NCI-H1092 treated with DMSO at 0.1 percent for 48 hours (cell line): Measurements from ENCODE around the gene ALDH1A2.
"Not testable (repeated sequence)": the region's sequence is repeated elsewhere in the genome, so short reads cannot be mapped to it uniquely, and the experiment has no call there.

ENCODE experiments used
- DNase-seq: peaks from one replicate; lab custom pipeline; 2025; lab: John Stamatoyannopoulos, UW

The ALDH1A2 gene

GRCh38 chr15:58065445-58066041 is at the start of gene ALDH1A2:
Gene ALDH1A2 (minus strand): TSS chr15:58065711. CDS start chr15:58065650, 61 bp downstream.
- DNase-seq: no peak

GRCh38 chr15:58114812-58115211 is 49.3 kb upstream of the ALDH1A2 start:
- DNase-seq: no peak

DNA sequence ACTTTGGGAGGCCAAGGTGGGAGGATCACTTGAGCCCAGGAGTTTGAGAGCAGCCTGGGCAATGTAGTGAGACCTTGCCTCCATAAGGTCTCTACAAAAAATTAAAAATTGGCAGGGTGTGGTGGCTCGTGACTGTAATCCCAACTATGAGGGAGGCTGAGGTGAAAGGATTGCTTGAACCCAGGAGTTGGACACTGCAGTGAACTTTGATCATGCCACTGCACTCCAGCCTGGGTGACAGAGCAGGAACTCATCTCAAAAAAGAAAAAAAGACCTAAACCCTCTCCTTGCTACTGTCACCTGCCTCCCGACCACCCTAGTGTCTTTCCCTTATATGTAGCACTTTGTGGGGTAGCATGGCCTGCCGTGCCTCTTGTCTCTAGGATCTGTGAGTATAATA is 48.9 kb upstream of the ALDH1A2 start:
- no peak for DNase-seq

GRCh38 chr15:58113358-58113757 is 47.8 kb upstream of the ALDH1A2 start:
- not testable (repeated sequence) for DNase-seq

DNA sequence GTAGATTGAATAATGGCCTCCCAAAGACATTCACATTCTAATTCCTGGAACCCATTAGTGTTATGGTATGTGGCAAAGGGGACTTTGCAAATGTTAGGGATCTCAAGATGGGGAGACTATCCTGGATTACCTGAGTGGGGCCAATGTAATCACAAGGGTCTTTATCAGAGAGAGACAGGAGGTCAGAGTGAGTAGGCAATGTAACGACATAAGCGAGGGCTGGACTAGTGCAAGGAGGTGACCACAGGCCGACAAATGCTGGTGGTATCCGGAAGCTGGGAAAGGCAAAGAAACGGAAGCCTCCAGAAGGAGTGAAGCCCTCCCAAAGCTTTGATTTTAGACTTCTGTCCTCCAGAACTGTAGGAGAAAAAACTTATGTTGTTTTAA is 46.2 kb upstream of the ALDH1A2 start:
- DNase-seq: no peak

- no peak for DNase-seq
Observed at GRCh38 chr15:58110999-58111717, 45.6 kb upstream of the ALDH1A2 start.

DNA sequence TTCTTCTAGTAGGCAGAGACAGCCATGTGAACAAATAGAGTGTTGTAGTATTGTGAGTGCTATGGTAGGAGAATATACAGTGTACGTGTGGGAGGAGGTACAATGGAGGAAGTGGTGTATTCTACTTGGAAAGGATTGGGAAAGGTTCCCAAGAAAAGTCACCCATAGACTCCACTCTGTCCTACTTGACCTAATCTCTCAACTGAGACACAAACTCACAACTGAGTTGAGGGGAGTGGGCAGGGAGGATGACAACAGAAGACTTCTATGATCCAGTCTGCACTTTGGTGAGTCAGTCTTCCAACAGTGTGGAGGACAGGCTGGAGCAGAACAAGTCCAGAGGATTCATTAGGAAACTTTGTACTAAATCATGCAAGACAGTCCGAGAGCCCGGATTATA is 43.9 kb upstream of the ALDH1A2 start:
- DNase-seq: no peak

- DNase-seq: no peak
Observed at GRCh38 chr15:58108117-58108516, 42.6 kb upstream of the ALDH1A2 start.

GRCh38 chr15:58103482-58103881 is 38.0 kb upstream of the ALDH1A2 start:
- DNase-seq: no peak

- DNase-seq: no peak
Observed at GRCh38 chr15:58096529-58097084, 31.1 kb upstream of the ALDH1A2 start.

DNA sequence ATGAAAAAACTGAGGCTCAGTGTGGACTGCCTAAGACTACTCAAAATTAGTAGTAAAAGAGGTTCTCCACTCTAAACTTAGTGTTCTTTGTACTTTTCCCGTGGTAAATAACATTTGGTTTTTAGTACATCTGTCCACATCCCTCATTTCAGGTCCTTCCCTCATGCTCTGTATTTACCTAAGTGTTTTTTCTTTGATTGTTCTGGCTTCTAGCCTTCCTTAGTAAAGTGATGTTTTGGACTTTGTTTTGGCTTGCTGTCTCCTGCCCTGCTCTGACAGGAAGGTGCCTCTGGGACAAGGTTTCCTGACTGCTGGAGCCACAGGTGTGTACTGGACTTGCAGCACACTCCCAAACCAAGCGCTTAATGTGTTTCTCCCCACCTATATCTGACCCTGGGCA is 29.9 kb upstream of the ALDH1A2 start:
- no peak for DNase-seq

GRCh38 chr15:58087871-58088270 is 22.4 kb upstream of the ALDH1A2 start:
- no peak for DNase-seq

DNA sequence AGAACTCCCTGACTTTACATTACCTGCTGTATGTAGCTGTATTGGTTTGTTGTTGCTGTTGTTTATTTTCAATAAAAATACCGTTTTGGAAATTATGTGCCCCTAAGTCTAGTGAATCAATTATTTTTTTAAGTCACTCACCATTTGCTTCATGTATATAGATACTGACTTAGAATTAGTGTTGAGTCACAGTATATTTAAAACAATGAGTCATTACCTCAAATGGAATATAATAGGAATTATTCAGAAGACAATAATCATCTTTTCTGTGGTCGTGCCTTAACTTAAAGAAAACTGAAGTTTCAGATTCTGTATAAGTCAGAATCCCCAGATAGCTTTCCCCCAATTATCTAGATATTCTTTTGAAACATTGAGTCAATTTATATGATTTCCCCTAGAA is 21.0 kb upstream of the ALDH1A2 start:
- no peak for DNase-seq

DNA sequence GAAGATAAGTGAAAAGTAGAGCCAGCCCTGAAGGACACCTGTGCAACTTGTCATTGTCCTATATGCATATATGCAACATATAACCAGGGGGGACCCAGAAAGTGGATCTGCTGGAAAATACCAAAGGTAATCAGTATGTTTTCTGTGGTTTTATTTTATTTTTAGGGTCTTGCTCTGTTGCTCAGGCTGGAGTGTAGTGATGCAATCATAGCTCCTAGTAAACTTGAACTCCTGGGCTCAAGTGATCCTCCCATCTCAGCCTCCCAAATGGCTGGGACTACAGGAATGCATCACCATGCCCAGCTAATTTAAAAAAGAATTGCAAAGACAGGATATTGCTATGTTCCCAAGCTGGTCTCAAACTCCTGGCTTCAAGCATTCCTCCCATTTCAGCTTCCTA is 18.0 kb upstream of the ALDH1A2 start:
- no peak for DNase-seq

GRCh38 chr15:58081891-58082290 is 16.4 kb upstream of the ALDH1A2 start:
- no peak for DNase-seq

DNA sequence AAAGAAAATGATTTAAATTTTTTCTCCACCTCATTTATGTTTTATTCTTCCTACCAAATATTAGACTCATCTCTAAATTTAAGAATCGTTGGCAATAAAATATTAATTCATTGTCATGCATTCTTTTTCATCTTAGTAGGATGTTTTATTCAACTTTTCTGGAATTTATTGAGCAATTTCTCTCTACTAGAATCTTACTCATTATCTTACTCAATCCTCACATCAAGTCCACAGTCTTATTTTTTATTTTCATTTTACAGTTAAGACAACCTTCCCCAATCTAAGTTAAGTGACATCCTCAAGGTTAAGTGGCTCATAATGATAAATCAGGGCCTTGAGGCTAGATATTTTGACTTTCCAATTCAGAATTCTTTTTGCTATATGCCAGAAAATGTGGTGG is 15.9 kb upstream of the ALDH1A2 start:
- no peak for DNase-seq

DNA sequence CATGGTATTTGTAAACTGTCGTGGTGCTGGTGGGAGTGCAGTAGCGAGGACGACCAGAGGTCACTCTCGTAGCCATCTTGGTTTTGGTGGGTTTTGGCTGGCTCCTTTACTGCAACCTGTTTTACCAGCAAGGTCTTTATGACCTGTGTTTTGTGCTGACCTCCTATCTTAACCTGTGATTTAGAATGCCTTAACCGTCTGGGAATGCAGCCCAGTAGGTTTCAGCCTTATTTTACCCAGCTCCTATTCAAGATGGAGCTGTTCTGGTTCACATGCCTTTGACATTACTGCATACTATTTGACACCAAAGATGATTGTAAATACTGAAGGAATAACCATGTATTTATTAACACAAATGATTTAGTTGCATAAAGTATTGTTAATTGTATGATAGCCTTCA is 15.4 kb upstream of the ALDH1A2 start:
- DNase-seq: not testable (repeated sequence)

GRCh38 chr15:58080398-58080797 is 14.9 kb upstream of the ALDH1A2 start:
- DNase-seq: no peak

DNA sequence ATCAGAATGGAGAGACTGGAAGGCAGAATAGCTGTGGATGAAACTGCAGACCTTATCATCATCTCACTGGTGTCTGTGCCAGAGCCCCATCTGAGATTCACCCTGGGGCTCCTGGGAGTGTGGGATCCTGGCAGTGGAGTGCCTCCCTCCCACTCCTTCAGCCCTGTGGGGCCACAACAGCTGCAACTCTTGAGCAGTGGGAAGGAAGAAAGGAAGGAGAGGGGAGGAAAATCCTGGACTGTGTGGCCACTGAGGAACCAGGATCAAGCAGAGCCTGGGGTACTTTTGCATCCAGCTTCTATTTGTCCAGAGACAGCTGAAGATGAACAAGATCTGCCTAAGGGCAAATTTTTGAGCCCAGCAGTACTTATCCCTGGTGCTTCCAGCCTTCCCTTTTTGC is 13.1 kb upstream of the ALDH1A2 start:
- no peak for DNase-seq

GRCh38 chr15:58077427-58077826 is 11.9 kb upstream of the ALDH1A2 start:
- DNase-seq: peak; percentile 4

DNA sequence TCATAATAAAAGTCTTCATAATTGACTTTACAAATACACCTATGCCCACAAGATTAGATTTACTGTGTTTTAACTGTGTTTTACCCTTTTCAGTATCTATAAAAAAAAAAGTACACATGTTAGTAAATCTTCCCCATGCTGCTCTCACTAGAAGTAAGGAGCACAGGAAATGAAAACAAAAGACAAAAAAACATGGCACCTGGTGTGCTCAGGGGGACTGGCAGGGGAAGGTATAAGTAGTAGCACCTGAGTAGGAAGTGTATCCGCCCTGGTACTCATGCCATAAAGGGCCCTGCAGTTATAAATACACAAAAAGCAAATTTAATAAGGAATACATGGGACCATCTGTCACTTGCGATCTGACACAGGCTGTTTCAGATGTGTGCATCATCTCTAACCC is 8.9 kb upstream of the ALDH1A2 start:
- no peak for DNase-seq

DNA sequence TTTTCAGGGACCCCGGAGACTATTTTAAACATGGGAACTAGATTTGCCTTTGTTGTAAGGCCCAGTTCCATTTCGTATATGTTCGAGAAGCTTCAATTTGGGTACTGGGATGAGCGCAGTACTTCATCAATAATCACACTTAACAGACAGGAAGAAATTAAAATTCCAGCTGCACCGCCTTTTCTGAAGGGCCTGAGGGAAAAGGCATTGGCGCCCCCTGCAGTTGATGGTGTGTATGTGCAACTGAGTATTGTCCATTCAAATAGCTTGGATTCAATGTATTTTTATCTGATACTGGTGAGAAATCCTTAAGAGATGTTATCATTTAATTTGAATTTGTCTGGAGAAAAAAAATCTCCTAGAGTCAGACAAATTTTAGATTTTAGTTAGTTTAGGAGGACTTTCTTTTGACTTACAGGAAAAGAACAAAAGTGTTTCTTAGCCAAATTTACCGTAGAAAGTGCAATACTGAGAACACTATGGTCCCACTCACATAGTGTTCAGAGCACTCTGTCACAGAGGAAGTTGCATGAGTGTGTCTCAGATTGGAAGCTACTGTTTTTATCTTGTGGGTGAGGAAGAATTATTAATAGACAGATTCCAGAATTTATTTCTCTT is 5.4 kb upstream of the ALDH1A2 start:
- peak; percentile 35 for DNase-seq

- no peak for DNase-seq
Observed at GRCh38 chr15:58069008-58069407, 3.5 kb upstream of the ALDH1A2 start.
